GM21619 (cell line): Measurements from ENCODE around the gene TGOLN2.

Experiments used
- ATAC-seq: cut with Tn5 transposase; IDR thresholded peaks from one replicate; pipeline ENCODE4 v1.9.1; 2021; ENCODE audit not compliant: unreplicated experiment

The TGOLN2 gene

DNA sequence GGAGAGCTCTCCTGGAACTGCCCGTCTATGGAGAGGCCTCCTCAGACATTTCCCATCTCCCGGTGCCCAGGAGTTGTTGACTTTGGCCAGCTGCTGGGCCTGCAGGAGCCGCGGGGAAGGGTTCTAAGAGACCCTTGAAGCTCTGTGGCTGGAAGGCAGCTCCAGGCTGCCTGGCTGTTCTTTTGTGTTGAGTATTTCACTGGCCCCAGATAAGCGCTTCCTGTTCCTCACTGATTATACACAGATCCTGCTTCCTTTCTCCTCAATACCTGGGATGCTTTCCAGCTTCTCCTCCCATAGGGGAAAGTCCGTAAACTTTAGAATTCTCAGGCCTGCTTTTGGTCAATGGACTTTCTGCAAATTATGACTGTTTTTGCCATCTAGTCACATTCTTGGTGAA is 57.8 kb downstream of the TGOLN2 start:
- no peak for ATAC-seq
